K562 (cell line): Measurements from ENCODE around the gene PDE4D.

Source experiments
- CTCF ChIP-seq, 3 experiments: IDR thresholded peaks in 2 of 3; conservative IDR thresholded peaks in 1 of 3; 2 replicates each; pipeline ENCODE4 v1.5.1; 2011 to 2012; ENCODE audit warnings: low read length in 3 of 3, mild to moderate bottlenecking in 3 of 3, control low read depth in 2 of 3, improper control_type of control experiment in 1 of 3, inconsistent platforms in 1 of 3, low read depth in 1 of 3, mixed read lengths in 1 of 3, moderate library complexity in 1 of 3; ENCODE audit not compliant: insufficient read depth in 2 of 3
- KLF13 ChIP-seq: fragments of 450-650 bp; IDR thresholded peaks from 2 replicates; pipeline ENCODE4 v1.6.1; 2016; ENCODE audit warnings: missing genetic modification characterization, low read depth, mild to moderate bottlenecking, missing compliant biosample characterization, moderate library complexity, borderline replicate concordance
- POLR2AphosphoS5 ChIP-seq: IDR thresholded peaks from 2 replicates; pipeline ENCODE4 v1.6.1; 2011; ENCODE audit warnings: mild to moderate bottlenecking, low read depth, low read length, moderate library complexity; ENCODE audit not compliant: control insufficient read depth, insufficient read depth
- SNAPC5 ChIP-seq: fragments of 250-450 bp; sonication (Bioruptor Pico); IDR thresholded peaks from 2 replicates; pipeline ENCODE4 v1.8.0; 2021; ENCODE audit warnings: moderate library complexity, mild to moderate bottlenecking, inconsistent platforms

DNA sequence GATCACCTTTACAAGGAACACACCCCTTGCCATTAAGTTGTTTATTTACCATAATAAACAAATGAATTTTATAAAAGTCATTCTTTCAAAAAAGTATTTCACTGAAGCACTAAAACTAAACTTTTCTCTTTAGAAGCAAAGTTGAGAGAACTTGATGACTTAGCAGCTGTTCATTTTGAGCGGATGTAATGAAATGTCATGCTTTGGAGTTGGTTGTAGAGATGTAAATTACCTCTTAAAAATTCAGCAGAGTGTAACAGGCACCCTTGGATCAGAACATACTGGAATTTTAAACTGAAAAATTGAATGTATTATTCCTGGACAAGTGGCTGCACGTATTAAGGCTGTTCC lies 617.2 kb downstream of the PDE4D start:
- TF ChIP-seq KLF13 (tag) (no peak), POLR2AphosphoS5 (no peak), CTCF (IDR thresholded peaks at IDR 0.05 in 2 of 3, conservative IDR thresholded peaks at IDR 0.05 in 1 of 3; ENCODE audit: insufficient read depth in 2 of 3, low read depth in 1 of 3, low read length in 3 of 3) (no peak), SNAPC5 (CRISPR knock-in tag) (no peak)
